ENCODE data around the gene ZNF281. TPM values are rescaled to one million over a fixed set of nuclear protein-coding genes. Genes with fewer than 3 reads are reported as not detected.

The ZNF281 gene
- total RNA-seq, 1 experiment from 2014 or later = 17.3 TPM

DNA sequence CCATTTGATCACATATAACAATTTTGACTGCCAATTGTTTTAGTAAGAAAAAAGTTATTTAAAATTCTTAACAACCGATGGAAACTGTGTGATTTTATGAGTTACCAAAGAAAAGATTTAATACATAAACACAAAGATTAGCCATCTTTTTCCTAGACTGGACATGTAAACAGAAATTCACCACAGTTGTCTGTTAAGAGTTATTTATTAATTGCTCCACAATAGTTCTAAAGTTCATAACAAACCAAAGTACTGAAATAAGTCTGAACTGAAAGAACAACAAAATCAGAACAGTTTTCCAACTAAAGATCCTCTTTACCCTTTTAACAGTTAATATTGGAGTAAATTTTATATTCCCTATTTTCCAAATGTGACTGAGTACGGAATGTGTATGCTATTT, 8.6 kb downstream of the ZNF281 start:
- no peak for DNase-seq (ENCODE audit: low read depth)
- in situ Hi-C loops (cut with HindIII; ENCODE audit: low pct_unique_long_range_greater_than_20kb, low sequenced_read_pairs) = no loop called here

DNA sequence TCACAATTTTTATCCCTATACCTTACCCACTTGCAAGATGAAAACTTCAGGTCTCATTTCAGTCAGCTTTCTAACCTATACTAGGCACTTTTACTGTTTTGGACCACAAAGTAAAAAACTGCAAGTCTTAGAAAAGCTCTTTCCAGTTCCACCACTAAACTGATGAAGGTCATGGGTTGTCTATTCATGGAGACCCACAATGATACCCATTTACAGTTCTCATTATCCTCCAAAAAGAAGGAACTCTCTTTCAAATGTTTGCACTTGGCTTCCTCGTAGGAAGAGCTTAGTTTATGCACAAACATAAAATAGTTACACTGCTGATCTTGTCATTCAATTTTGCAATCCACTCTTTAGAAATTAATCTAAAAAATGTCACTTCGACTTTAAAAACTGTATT, 9.3 kb downstream of the ZNF281 start:
- no peak for DNase-seq (ENCODE audit: low read depth)
- in situ Hi-C loops (cut with HindIII; ENCODE audit: low pct_unique_long_range_greater_than_20kb, low sequenced_read_pairs) = no loop called here

DNA sequence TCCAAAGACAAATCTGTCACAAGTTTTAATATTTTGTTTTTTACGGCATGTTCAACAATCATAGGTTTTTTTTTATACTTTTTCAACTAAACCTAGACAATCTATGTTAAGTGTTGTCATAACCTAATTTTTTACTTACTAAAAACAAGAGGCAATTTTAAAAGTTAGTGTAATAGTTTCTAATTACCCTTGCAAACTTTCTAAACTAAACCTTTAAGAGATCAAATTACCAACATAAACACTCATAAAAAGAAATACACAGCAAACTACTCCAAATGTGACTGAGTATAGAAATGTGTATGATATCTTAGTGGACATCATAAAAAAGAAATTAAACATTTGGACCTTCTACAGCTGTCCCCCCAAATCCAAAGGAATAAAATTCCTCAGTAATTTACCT, 10.0 kb downstream of the ZNF281 start:
- no peak for DNase-seq (ENCODE audit: low read depth)
- in situ Hi-C loops (cut with HindIII; ENCODE audit: low pct_unique_long_range_greater_than_20kb, low sequenced_read_pairs) = no loop called here

DNA sequence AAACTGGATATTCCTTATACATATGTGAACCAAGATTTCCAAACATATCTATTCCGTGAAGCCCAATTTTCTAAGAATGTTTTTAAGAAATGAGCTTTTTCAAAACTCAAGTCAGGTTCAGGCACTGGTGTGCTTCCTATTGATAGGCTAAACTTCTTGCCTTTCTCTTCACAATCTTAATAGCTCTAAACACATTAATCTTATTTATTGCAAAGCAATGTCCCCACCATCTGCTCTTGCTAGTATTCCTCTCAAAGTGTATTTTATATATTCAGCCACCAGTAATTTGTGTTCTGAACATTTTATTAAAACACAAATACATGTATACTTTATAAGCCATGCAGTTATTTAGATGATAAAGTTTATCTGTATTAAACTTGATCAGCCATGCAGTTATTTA, 11.5 kb downstream of the ZNF281 start:
- in situ Hi-C loops (cut with HindIII; ENCODE audit: low pct_unique_long_range_greater_than_20kb, low sequenced_read_pairs) = no loop called here
- no peak for DNase-seq (ENCODE audit: low read depth)

DNA sequence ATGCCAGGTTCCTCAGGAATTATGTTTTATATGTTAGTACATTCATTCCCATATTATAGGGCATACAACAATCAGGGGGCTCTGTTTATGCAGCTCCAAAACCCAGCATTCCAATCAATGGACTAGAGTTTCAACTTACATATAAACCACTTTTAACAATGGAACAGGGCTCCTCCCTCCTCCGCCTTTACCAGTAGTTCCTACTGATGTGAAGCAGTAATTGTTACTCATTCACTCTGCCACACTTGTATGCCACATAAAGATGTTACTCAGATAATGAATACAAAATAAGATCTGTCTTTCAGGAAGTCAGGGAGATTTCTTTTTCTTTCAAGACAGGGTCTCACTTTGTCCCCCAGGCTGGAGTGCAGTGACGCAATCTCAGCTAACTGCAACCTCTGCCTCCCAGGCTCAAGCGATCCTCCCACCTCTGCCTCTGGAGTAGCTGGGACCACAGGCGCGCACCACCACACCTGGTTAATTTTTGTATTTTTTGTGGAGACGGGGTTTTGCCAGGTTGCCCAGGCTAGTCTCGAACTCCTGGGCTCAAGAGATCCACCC, 17.1 kb downstream of the ZNF281 start:
- in situ Hi-C loops (cut with HindIII; ENCODE audit: low pct_unique_long_range_greater_than_20kb, low sequenced_read_pairs) = no loop called here
- DNase-seq (ENCODE audit: low read depth) = no peak

DNA sequence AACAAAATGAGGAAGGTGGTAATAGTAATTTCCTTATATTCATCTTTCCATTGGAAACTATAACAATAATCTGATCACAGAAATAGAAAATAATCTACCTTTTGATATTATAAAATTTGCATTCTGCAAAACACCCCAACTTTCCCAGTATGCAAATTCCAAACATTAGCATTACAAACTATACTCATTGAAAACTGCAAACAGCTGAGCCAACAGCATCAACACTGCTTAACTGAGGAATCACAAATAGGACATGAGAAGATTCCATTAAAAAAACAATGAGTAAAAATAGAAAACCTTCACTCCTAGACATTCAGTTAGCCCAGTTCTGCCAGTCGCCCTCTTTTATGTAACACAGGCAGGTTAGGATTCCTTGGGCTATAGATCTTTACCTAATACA, 18.1 kb downstream of the ZNF281 start:
- DNase-seq (ENCODE audit: low read depth) = no peak
- in situ Hi-C loops (cut with HindIII; ENCODE audit: low pct_unique_long_range_greater_than_20kb, low sequenced_read_pairs) = no loop called here

DNA sequence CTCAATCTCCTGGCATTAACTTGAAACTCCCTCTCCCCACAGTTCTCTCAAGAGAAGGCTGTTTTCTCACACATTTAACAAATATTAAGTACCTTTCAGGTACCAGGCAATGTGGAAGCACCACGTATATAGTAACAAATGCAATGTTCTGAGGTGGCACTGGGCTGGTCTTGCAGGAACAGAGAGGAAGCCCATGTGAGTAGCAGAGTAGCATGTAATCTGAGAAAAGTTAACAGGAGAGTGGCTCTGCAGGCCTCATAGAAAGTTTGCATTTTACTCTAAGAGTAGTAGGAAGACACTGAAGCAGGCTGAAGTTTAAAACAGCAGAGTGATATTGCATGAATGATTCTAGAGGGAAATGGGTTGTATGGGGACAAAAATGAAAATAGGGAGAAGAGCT, 21.0 kb downstream of the ZNF281 start:
- in situ Hi-C loops (cut with HindIII; ENCODE audit: low pct_unique_long_range_greater_than_20kb, low sequenced_read_pairs) = no loop called here
- DNase-seq (ENCODE audit: low read depth) = no peak

DNA sequence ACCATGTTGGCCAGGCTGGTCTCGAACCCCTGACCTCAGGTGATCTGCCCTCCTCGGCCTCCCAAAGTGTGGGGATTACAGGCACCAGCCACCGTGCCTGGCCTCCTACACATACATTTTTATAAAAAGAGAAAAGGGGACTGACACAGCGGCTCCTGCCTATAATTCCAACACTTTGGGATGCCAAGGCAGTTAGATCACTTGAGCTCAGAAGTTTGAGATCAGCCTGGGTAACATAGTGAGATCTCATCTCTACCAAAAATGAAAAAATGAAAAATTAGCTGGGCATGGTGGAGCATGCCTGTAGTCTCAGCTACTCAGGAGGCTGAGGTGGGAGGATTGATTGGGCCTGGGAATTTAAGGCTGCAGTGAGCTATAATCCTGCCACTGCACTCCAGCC, 23.4 kb downstream of the ZNF281 start:
- in situ Hi-C loops (cut with HindIII; ENCODE audit: low pct_unique_long_range_greater_than_20kb, low sequenced_read_pairs) = no loop called here
- no peak for DNase-seq (ENCODE audit: low read depth)

DNA sequence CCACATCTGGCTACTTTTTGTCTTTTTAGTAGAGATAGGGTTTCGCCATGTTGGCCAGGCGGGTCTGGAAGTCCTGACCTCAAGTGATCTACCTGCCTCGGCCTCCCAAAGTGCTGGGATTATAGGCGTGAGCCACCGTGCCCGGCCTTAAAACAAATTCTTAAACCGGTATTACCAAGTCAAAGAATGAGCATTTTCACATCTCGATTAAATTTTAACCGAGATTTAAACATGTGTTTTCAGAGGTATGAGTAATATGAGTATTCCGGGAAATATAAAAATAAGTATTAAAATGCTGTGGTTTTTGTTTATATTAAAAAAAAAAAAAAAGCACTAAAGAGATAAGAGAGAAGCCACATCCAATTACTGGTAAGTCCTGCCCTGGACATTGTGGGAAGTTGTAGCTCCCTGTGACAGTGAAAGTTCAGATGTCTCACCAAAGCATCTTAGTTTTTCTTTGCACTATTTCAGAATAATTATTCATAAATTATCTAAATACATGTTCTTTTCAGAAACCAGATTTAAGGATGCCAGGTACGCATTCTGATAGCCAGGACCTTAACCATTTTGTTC, 24.9 kb downstream of the ZNF281 start:
- DNase-seq (ENCODE audit: low read depth) = no peak
- in situ Hi-C loops (cut with HindIII; ENCODE audit: low pct_unique_long_range_greater_than_20kb, low sequenced_read_pairs) = no loop called here

DNA sequence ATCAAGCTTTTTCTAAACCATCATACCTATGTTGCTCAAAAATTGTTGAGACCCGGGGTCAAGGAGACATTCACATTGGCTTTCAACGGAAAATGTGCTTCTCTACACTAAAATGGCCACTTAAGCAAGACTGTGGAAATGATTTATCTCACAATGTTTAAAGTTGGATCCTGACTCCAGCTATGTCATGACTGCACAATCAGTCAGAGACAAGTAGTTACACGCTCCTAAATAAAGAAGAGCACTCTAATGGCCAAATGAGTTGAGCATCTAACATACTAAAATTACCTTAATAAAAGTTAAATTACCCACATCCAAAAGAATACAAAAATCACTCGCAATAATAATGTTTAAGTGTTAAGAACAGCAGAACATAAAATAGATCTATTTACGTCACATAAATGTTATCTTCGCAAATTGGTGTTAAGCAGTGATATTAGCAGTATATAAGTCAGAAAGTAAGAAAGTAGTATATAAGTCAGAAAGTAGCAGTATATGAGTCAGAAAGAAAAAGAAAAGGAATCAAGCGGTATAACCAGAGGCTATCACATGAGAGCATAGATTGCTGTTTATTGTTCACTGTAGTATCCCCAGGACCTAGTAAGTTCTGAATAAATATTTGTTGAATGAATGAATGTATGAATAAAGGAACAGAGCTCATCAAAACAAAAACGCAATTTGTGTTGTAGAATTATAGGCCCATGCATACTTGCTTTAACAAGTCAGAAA, 28.4 kb downstream of the ZNF281 start:
- no peak for DNase-seq (ENCODE audit: low read depth)
- in situ Hi-C loops (cut with HindIII; ENCODE audit: low pct_unique_long_range_greater_than_20kb, low sequenced_read_pairs) = no loop called here

DNA sequence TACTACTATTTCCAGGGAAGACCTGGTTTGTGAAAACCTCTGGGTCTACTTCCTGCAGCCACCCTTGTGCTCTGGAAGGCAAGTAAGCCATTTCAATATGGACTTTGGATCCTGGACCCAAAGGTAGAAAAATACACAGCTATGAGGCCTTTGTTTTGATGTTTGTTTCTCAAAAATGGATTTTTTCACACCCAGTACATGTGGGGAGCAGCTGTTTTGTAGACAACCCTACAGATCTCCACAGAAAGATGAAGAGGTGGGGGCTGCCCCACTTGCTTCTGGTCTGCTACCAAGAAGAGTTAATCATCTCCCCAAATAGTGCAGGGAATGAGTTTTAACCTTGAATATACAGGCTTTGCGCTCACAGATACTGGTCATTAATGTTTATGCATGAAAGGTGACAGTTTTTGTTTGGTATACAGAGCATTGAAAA, 29.2 kb downstream of the ZNF281 start:
- in situ Hi-C loops (cut with HindIII; ENCODE audit: low pct_unique_long_range_greater_than_20kb, low sequenced_read_pairs) = no loop called here
- no peak for DNase-seq (ENCODE audit: low read depth)

DNA sequence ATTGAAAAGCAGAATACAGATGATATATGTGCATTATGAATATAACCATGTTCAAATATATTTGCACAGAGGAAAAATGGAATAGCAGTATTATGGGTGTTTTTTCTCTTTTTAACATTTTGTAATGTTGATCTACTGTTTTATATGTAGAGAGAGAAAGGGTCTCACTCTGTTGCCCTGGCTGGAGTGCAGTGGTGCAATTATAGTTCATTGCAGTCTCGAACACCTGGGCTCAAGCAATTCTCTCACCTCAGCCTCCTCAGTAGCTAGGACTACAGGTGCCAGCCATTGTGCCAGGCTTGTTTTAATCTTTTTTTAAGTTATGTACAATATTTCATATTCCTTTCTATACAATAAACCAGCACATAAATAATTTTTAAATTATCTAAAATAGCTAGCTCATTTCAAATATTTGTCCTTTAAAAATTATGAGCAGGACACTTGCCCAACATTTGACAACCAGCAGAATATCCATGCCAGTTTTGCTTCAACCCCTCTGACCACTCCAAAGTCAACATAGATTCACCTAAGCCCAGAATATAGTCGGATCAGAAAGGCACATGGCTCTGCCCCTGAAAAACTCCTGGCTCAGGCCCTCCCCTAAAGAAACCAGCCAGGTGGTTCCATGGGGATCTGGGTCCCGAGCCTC, 29.8 kb downstream of the ZNF281 start:
- in situ Hi-C loops (cut with HindIII; ENCODE audit: low pct_unique_long_range_greater_than_20kb, low sequenced_read_pairs) = no loop called here
- no peak for DNase-seq (ENCODE audit: low read depth)

DNA sequence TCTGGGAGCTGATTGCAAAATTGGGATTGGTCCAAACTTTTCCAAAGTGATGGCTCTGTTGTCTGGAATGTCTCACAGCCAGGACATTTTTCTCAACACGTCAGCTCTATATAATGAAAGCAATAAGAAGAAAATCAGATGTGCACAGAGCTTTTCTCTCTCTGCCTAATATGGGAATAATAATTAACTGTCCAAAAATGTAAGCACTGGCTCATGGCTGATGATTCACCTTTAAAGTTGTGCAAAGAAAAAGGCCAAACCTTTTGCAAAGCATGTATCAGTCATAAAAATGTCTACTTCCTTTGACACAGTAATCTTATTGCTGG, 30.4 kb downstream of the ZNF281 start:
- in situ Hi-C loops (cut with HindIII; ENCODE audit: low pct_unique_long_range_greater_than_20kb, low sequenced_read_pairs) = no loop called here

DNA sequence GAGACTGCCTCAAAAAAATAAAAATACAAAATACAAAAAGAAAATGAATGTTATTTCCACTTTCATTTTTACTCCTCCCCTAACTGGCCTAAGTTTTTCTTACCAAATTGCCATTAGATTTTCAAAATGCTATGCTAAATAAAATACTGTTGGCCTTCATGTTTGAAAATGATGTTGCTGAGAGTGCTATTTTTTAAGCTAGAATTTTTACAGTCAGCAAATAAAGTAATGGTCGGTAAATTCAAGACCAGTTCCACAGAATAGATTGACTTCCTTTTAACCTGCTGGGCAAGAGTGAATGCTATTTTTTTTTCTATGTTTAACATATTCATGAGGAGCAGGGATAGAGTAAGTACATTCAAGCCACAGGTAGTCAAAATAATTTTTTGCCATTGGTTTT, 31.7 kb downstream of the ZNF281 start:
- DNase-seq (ENCODE audit: low read depth) = no peak
- in situ Hi-C loops (cut with HindIII; ENCODE audit: low pct_unique_long_range_greater_than_20kb, low sequenced_read_pairs) = no loop called here

More for the DNA sequence above, 30.4 kb downstream of the ZNF281 start:
- DNase-seq (ENCODE audit: low read depth) = peak; percentile 94

DNA sequence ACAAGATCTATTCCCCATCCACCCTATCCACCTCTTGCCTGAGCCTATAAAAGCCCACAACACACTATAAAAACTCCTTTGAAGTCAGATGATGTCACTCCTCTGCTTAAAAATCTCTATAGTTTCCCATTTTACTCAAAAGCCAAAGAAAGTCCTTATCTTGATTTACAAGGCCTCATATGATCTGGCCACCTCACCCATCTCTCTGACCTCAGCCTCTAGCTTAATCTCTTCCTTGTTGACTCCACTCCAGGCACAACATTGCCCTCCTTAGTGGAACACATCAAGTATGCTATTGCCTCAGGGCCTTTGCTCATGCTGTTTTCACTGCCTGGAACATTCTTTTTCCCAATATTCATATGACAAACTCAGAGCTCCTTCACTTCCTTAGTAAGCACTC, 33.3 kb downstream of the ZNF281 start:
- in situ Hi-C loops (cut with HindIII; ENCODE audit: low pct_unique_long_range_greater_than_20kb, low sequenced_read_pairs) = no loop called here
- DNase-seq (ENCODE audit: low read depth) = no peak

DNA sequence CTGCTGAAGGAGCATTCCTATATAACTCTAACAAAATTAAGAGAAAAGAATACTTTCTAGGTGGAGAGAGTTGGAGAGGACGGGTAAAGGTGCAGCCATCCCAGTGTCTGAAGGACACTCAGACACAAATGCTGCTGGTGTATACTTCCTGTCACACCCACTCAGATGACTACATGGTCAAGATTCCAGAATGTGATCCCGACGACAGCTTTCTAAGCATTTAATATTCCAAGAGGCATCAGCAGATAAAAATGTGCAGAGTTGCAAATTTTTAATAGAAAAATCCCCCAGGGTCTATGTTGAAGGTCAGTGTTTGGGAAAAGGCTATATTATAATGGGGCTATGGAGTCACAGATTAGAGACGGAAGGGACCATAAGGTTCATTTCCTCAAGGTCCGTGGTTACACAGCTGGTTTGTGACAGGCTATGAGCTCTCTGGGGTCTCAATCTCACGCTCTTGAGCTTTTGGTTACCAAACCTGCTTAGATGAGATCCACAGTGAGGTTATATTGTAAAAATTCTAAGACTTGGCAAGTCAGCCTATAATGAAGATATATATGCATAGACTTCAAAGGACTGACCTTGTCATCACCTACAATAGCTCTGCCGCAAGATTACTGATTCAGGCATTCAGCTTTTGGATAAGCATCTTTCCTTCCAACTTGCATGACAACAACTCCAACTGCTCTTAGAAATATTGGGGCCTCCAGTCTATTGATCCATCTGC, 35.1 kb downstream of the ZNF281 start:
- in situ Hi-C loops (cut with HindIII; ENCODE audit: low pct_unique_long_range_greater_than_20kb, low sequenced_read_pairs) = no loop called here
- DNase-seq (ENCODE audit: low read depth) = no peak

DNA sequence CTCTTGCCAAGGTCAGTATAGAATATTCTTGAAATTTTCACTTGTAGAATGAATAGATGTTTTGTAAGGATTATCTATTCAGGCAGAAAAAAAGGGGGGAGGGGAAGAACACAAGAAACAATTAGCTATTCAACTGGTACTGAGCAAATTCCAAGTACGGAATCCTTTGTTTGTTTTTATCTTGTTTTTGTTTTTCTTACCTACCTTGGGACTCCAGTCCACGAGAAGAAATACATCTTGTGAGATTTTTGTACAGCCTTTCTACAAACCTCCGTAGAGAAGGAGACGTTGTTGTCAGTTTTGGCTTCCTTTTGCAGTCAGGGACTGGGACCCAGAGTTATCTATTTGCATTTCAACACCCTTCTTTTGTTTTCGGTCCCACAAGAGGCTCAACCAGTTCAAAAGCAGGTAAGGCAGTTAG, 36.0 kb downstream of the ZNF281 start:
- no peak for DNase-seq (ENCODE audit: low read depth)
- in situ Hi-C loops (cut with HindIII; ENCODE audit: low pct_unique_long_range_greater_than_20kb, low sequenced_read_pairs) = no loop called here

DNA sequence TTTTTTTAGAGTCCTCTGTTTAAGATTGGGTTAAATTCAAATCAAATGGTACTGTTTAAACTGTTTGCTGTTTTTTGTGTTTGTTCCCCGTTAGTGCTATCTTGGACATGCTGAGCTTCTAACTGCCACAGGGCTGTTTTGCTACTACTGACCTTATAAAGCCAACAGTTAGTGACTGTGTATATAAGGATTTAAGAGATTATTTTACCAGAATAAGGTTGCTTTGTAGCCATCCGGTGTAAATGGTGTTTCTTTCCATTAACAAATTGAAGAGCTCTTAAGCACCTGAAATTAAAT, 37.0 kb downstream of the ZNF281 start:
- DNase-seq (ENCODE audit: low read depth) = no peak
- in situ Hi-C loops (cut with HindIII; ENCODE audit: low pct_unique_long_range_greater_than_20kb, low sequenced_read_pairs) = no loop called here

Measured in Caki2 (cell line).